Activated CD4-positive, alpha-beta T cell treated with anti-CD3 and anti-CD28 coated beads for 24 hours (primary cell): Measurements from ENCODE around the gene GPX7.

ENCODE experiments used
- DNase-seq, 2 donors: peaks; one replicate each; pipeline ENCODE4 v3.0.0-alpha.2; 2020; ENCODE audit warnings: low read depth in 2 of 2

Gene GPX7

GRCh38 chr1:52629325-52629643, 27.1 kb downstream of the GPX7 start:
- DNase-seq = no peak

DNA sequence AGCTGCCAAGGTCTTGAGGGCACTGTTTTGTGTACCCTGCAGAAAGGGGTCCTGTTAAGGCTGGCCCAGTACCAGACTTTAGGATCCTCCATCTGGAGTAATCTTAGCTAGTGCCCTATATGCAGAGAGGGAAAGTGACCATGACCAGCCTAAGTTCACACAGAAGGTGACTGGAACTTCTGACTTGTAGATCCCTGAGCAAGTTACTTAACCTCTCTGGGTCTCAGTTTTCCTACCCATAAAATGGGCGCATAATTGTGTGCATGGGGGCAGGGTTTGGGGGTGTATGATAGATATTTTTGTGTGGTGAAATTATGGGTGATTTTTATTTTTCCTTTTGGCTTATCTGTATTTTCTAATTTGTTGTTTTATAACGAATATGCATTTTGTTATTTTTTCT, 27.5 kb downstream of the GPX7 start:
- no peak for DNase-seq

- no peak for DNase-seq
These were observed 29.7 kb downstream of the GPX7 start for GRCh38 chr1:52631759-52632331.

DNA sequence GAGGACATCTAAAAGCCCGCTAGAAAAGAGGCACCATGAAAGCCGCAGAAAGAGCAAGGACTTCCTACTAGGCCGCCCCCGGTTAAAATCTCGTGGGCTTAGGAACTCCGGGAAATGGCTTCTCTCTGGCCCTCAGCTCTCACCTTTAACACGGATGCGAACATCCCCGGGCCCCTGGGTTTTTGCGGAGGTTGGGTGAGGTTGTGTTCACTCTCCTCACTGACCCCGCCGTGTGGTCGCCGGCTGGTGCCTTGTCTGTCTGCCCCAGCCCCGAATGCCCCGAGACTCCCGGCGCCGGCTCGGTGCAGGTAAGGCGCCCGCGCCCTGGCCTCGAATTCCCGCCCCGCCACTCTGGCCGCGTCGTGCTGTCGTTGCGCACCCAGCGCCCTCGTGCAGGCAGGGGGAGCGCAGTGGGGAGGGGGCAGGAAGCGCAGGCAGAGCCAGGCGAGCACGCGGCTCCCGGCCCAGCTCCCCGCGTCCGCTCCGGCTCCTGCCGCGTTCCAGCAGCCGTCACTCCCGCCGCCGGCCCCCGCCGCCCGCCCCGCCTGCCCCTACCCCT, 30.6 kb downstream of the GPX7 start, which contains the start of gene SHISAL2A:
TSS of gene SHISAL2A (plus strand) at position 437 of the 559 bp plus-strand sequence. CDS start 326 bp downstream, outside the sequence.
- DNase-seq = peak in 1 of 2 donors; percentile 48

- DNase-seq = no peak
These were observed 31.2 kb downstream of the GPX7 start for GRCh38 chr1:52633291-52633754.

DNA sequence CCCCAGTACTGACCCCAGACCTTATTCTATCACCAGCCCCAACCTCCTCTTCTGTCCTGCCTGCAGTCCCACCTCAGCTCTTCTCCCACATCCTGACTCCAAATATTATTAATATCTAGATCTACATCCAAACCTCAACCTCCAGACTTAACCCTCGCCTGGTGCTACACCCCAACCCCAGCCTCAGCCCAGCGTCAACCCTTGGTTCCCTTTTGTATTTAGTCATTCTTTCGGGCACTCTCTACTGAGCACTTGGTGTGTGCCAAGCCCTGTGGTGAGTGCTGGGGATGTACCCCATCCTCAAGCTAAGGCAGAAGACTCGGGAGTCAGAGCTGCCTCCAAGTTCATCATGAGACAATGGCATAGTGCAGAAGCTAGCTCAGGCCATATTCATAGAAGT, 31.9 kb downstream of the GPX7 start:
- DNase-seq = no peak

- DNase-seq = no peak
These were observed 33.3 kb downstream of the GPX7 start for GRCh38 chr1:52635321-52636089.

DNA sequence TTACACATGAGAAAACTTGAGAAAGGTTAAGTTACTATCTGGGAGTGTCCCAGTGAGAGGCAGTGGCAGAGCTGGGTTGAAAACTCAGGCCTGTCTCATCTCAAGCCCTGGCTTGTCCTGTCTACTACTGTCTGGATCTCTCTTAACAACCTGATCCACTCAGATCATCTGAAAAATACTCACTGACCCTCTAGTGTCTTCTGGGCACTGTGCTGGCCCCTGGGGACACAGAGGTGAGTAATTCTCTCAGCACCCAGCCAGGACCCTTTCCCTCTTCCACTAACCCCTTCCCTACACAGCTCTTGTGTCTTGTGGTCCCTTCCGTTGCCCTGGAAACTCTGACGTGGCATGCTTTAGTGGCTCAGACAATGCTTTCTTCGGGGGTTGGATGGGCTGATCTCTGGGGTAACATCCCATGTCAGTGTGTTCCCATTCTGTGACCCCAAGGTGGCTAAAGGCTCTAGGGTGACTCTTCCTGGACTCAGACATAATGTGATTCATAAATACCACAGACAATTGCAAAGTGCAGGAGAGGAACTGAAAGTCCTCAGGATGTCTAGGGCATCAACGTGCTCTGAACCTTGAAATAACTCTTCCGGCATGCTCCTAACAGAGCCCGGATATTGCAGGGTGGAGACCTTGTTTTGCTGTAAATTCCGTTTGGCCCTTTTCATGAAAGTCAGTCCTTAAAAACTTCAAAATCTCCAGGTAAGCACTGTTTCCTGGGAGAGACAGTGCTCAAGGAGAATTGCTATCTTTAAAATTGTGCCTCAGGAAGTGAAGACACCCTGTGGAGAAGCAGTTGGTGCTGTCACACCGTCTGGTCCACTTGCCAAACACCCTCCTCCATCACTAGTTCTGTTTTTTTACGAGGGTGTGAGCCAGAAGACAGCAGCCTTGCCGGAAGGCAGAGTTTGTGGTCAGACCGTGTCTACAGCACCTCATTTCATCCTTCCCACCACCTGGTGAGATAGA, 34.8 kb downstream of the GPX7 start:
- peak in 1 of 2 donors; percentile 47 for DNase-seq

DNA sequence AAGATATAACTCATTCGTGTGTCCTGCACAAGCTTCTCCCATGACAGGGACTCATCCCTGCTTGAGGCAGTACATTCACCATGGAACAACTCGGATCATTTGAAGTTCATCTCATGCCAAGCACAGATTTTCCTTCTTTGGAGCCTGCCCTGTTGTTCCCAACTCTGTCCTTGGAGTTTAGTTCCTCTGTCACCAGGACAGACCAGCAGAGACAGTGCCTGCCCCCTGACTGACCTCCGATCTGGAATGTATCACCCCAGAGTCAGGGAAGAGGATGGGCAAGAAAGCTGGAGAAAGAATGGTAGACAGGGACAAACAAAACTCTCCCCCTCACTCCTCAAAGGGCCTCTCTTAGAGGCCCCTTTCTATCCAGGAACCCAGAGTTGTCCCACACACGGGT, 35.8 kb downstream of the GPX7 start:
- no peak for DNase-seq

DNA sequence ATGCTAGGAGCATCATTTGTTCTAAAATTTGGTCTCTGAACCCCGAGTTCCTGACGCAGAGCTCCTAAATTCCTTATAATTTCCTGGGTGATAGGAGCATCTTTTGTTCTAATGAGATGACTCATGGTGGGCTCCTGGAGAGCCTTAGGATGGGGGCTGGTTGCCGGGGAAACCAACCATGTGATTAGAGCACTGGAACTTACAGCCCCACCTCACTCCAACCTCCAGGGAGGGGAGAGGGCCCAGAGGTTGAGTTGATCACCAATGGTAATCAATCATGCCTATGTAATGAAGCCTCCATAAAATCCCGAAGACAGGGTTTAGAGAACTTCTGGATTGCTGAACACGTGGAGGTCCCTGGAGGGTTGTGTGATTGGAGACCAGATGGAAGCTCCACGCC, 38.5 kb downstream of the GPX7 start:
- no peak for DNase-seq

DNA sequence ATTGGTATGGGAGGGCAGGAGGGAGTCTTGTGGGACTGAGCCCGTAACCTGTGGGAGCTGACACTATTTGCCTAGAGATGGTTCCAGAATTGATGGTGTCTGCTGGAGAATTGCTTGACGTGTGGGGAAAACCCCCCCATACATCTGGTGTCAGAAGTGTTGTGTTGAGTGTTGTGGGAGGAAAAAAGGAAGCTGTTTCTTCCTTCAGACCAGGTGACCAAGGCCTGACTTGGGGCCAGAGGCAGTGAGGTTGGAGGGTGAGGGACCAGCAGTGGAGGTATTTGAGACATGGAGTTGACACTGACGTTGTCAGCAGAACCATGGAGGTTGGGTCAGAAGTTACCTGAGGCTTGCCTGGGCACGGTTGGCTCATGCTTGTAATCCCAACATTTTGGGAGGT, 39.1 kb downstream of the GPX7 start:
- DNase-seq = no peak

- no peak for DNase-seq
These were observed 43.1 kb downstream of the GPX7 start for GRCh38 chr1:52645261-52645660.

DNA sequence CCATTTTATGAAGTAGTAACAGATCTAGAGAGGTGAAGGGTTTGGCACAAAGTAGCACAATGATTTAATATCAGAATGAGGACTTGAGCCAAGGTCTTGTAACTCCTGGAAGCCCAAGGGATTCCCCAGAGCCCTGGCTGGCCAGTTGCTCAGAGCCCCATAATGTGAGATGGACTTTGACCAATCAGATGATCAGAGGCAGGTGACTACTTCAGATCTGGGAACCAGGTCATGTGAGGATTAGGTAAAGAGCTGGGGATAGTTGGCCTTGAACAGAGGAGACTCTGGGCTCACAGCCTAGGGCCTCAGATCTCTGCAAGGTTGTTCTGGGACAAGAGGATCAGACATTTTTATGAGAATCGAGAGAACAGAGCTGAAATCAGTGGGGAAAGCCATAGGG, 49.7 kb downstream of the GPX7 start:
- no peak for DNase-seq

GRCh38 chr1:52653207-52653849, 51.2 kb downstream of the GPX7 start:
- DNase-seq = no peak

- DNase-seq = no peak
These were observed 51.9 kb downstream of the GPX7 start for GRCh38 chr1:52654063-52654462.

DNA sequence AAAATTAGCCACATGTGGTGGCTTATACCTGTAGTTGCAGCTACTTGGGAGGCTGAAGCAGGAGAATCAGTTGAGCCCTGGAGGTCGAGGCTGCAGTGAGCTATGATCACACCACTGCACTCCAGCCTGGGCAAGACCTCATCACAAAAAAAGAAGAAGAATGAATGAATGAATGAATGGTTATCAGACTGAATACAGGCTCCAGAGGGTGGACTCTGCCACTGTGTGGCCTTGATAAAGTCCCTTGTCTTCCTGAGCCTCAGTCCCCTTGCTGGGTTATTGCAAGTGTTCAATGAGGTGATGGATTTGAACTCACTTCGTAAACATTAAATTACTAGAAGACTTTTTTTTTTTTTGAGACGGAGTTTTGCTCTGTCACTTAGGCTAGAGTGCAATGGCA, 55.5 kb downstream of the GPX7 start:
- no peak for DNase-seq
